OCI-LY3 (cell line): ENCODE measurements around the gene PARN.
"Not testable (repeated sequence)": the region's sequence is repeated elsewhere in the genome, so short reads cannot be mapped to it uniquely, and the experiment has no call there.

Source experiments
- H2AFZ ChIP-seq: fragments of 200-600, 300-600 bp; shearing (Covaris generic); 2 replicates; pipeline ENCODE4 v1.6.0; 2014; ENCODE audit warnings: antibody characterized with exemption, low read depth, low read length
- H3K27ac ChIP-seq: fragments of 200-600, 300-600 bp; sonication (generic); 2 replicates; pipeline ENCODE4 v1.5.1; 2014; ENCODE audit warnings: mild to moderate bottlenecking, low read length, moderate library complexity, mixed read lengths
- H3K27me3 ChIP-seq: fragments of 200-600, 300-600 bp; sonication (generic); 2 replicates; pipeline ENCODE4 v1.6.1; 2014; ENCODE audit warnings: low read depth, low read length, mixed read lengths
- H3K36me3 ChIP-seq: fragments of 200-600, 300-600 bp; sonication (generic); replicated peaks from 2 replicates; pipeline ENCODE3; 2014; ENCODE audit warnings: low read depth, low read length, mixed read lengths
- H3K4me1 ChIP-seq: fragments of 300-600, 200-600 bp; sonication (generic); 2 replicates; pipeline ENCODE4 v1.6.1; 2014; ENCODE audit warnings: low read length, mixed read lengths
- H3K4me2 ChIP-seq: fragments of 200-600, 300-600 bp; sonication (generic); 2 replicates; pipeline ENCODE4 v1.6.1; 2014; ENCODE audit warnings: low read length, mixed read lengths
- H3K4me3 ChIP-seq: fragments of 300-600, 200-600 bp; sonication (generic); 2 replicates; pipeline ENCODE4 v1.5.1; 2014; ENCODE audit warnings: antibody characterized with exemption, mild to moderate bottlenecking, low read length, moderate library complexity
- H3K79me2 ChIP-seq: fragments of 300-600, 200-600 bp; shearing (Covaris generic); 2 replicates; pipeline ENCODE4 v1.6.1; 2014; ENCODE audit warnings: mild to moderate bottlenecking, low read length, mixed read lengths
- H3K9ac ChIP-seq: fragments of 300-600, 200-600 bp; shearing (Covaris generic); 2 replicates; pipeline ENCODE4 v1.6.0; 2014; ENCODE audit warnings: mild to moderate bottlenecking, low read length, moderate library complexity
- H3K9me3 ChIP-seq: fragments of 200-600, 300-600 bp; shearing (Covaris generic); 2 replicates; pipeline ENCODE4 v1.6.1; 2014; ENCODE audit warnings: low read length, mixed read lengths; ENCODE audit not compliant: insufficient read depth
- H4K20me1 ChIP-seq: fragments of 200-600, 300-600 bp; sonication (generic); 2 replicates; pipeline ENCODE4 v1.6.1; 2016; ENCODE audit warnings: low read length, mixed read lengths; ENCODE audit not compliant: insufficient read depth
- CTCF ChIP-seq: fragments of 200-600, 300-600 bp; sonication (generic); IDR thresholded peaks from 2 replicates; pipeline ENCODE4 v1.5.1; 2014; ENCODE audit warnings: antibody characterized with exemption, low read length, low read depth
- EZH2phosphoT487 ChIP-seq: fragments of 200-600 bp; shearing (Covaris generic); IDR thresholded peaks from 2 replicates; pipeline ENCODE4 v1.6.1; 2018; ENCODE audit warnings: antibody characterized with exemption, mixed run types, low read depth

PARN gene

GRCh38 chr16:14400285-14400977 is 229.6 kb downstream of the PARN start:
- Histone ChIP-seq H3K4me1 (peaks cover 12% of the 10 kb centered on the region), H3K4me3 (no peak overlapping the region)

GRCh38 chr16:14399378-14400284 is 230.4 kb downstream of the PARN start:
- Histone ChIP-seq H3K4me2 (no peak overlapping the region), H3K79me2 (no peaks in the 10 kb centered on the region), H3K4me1 (peaks cover 10% of the 10 kb centered on the region), H3K27me3 (no peaks in the 10 kb centered on the region), H3K4me3 (no peak overlapping the region), H2AFZ (no peak overlapping the region; the same call in 1 of the 2 replicates), H3K9me3 (no peaks in the 10 kb centered on the region), H4K20me1 (no peaks in the 10 kb centered on the region), H3K9ac (no peak overlapping the region), H3K36me3 (no peaks in the 10 kb centered on the region), H3K27ac (no peak overlapping the region)
- TF ChIP-seq CTCF (no peak), EZH2phosphoT487 (no peak)

More at GRCh38 chr16:14400285-14400977, 229.6 kb downstream of the PARN start:
- Histone ChIP-seq H3K79me2 (no peaks in the 10 kb centered on the region), H3K27me3 (no peaks in the 10 kb centered on the region), H4K20me1 (no peaks in the 10 kb centered on the region), H2AFZ (no peak overlapping the region), H3K9me3 (no peaks in the 10 kb centered on the region), H3K9ac (no peak overlapping the region), H3K36me3 (no peaks in the 10 kb centered on the region), H3K27ac (no peak overlapping the region), H3K4me2 (no peak overlapping the region)
- TF ChIP-seq CTCF = no peak
- no peak for TF ChIP-seq EZH2phosphoT487

GRCh38 chr16:14398014-14398717 is 231.9 kb downstream of the PARN start:
- Histone ChIP-seq H3K9me3 (no peaks in the 10 kb centered on the region), H3K27ac (no peak overlapping the region), H3K4me3 (no peak overlapping the region), H3K4me2 (no peak overlapping the region), H3K4me1 (peaks cover 10% of the 10 kb centered on the region), H2AFZ (no peak overlapping the region), H3K79me2 (no peaks in the 10 kb centered on the region), H3K36me3 (no peaks in the 10 kb centered on the region), H3K27me3 (no peaks in the 10 kb centered on the region), H4K20me1 (no peaks in the 10 kb centered on the region), H3K9ac (no peak overlapping the region)
- TF ChIP-seq EZH2phosphoT487 = no peak
- no peak for TF ChIP-seq CTCF

- not testable (repeated sequence) for H3K9ac ChIP-seq, H3K27me3 ChIP-seq, H3K27ac ChIP-seq, H3K79me2 ChIP-seq, H4K20me1 ChIP-seq, H3K4me2 ChIP-seq, H3K36me3 ChIP-seq, H3K9me3 ChIP-seq, H2AFZ ChIP-seq, H3K4me3 ChIP-seq
- peaks cover 10% of the 10 kb centered on the region for H3K4me1 ChIP-seq
These were observed 234.3 kb downstream of the PARN start for GRCh38 chr16:14395710-14396304.
